SK-N-MC (cell line): Measurements from ENCODE around the gene RCL1.

ENCODE experiments used
- EZH2 ChIP-seq: fragments of 200-600 bp; sonication (generic); IDR thresholded peaks from one replicate; pipeline ENCODE4 v1.6.1; 2017; ENCODE audit warnings: antibody characterized with exemption
- POLR2AphosphoS5 ChIP-seq: IDR thresholded peaks from 2 replicates; pipeline ENCODE4 v1.6.1; 2012; ENCODE audit warnings: mild to moderate bottlenecking, low read depth, low read length, borderline replicate concordance

- TF ChIP-seq POLR2AphosphoS5 (no peak), EZH2 (no peak)
These were observed 34.5 kb downstream of the RCL1 start for GRCh38 chr9:4827224-4827623.
